ENCODE measurements around the gene CHCHD6. TPM values are rescaled to one million over a fixed set of nuclear protein-coding genes. Genes with fewer than 3 reads are reported as not detected.

CHCHD6 gene
- total and polyA plus RNA-seq, 2 donors (not counting 3 experiments of a cell fraction or from before 2014, with no cell fraction given): 8.4 to 10.1 TPM

- Histone ChIP-seq H3K9me1 (replicated peaks; ENCODE audit: control insufficient read depth, extremely low read depth, insufficient read depth, low read length) (no peaks in the 10 kb centered on the region), H3K4me1 (ENCODE audit: control insufficient read depth, extremely low read depth, insufficient read depth, low read length) (no peaks in the 10 kb centered on the region), H3K27me3 (ENCODE audit: control insufficient read depth in 2 of 2, insufficient read depth in 2 of 2, low read length in 2 of 2) (no peaks in the 10 kb centered on the region), H3K79me2 (ENCODE audit: control insufficient read depth, insufficient read depth, low read length) (no peaks in the 10 kb centered on the region), H3K4me3 (replicated peaks in 1 of 3; ENCODE audit: insufficient read depth in 1 of 3, low read depth in 1 of 3, low read length in 3 of 3) (no peak overlapping the region), H3K36me3 (ENCODE audit: control insufficient read depth in 2 of 2, extremely low read depth in 1 of 2, insufficient read depth in 2 of 2, low read length in 2 of 2) (no peaks in the 10 kb centered on the region), H2AFZ (ENCODE audit: low read depth, low read length) (no peak overlapping the region), H3K9me3 (replicated peaks; ENCODE audit: control insufficient read depth, insufficient read depth, low read length) (no peaks in the 10 kb centered on the region), H3K4me2 (ENCODE audit: insufficient read depth, low read length) (no peak overlapping the region), H4K20me1 (replicated peaks; ENCODE audit: control insufficient read depth, extremely low read depth, insufficient read depth, low read length) (no peaks in the 10 kb centered on the region), H3K27ac (ENCODE audit: insufficient read depth, low read depth, low read length) (no peak overlapping the region), H3K9ac (replicated peaks; ENCODE audit: extremely low read depth, insufficient read depth, low read length) (no peak overlapping the region)
- BruUV-seq (replicated peaks): no TSS peak
- ChIA-PET POLR2A (no interaction called here), CTCF (interaction anchor here (0.8 to 1.0 kb wide), 4 partner anchors 16 to 51 kb away, joined by 3 read pairs; no protein-coding TSS in a partner anchor)
- dilution Hi-C loops (cut with MboI; ENCODE audit: extremely low pct_ligation_motif_present, low sequenced_read_pairs): no loop called here
- DNase-seq (ENCODE audit: low read depth, low spot score): no peak
- intact Hi-C loops (cut with micrococcal nuclease): no loop called here
- TF ChIP-seq POLR2A (IDR thresholded peaks at IDR 0.05; ENCODE audit: low read depth, low read length): no peak
- no peak for TF ChIP-seq POLR2AphosphoS5 (IDR thresholded peaks at IDR 0.05; ENCODE audit: insufficient read depth, low read depth, low read length)
- no peak for TF ChIP-seq GATA2 (IDR thresholded peaks at IDR 0.05; ENCODE audit: insufficient read depth, insufficient read length, low read depth, low read length)
- no peak for FAIRE-seq
Measured at GRCh38 chr3:126834596-126835471, 130.8 kb downstream of the CHCHD6 start.

- H3K4me2 ChIP-seq (ENCODE audit: insufficient read depth, low read length): no peak overlapping the region
- H3K9ac ChIP-seq (replicated peaks; ENCODE audit: extremely low read depth, insufficient read depth, low read length): no peak overlapping the region
- H3K4me3 ChIP-seq (replicated peaks in 1 of 3; ENCODE audit: insufficient read depth in 1 of 3, low read depth in 1 of 3, low read length in 3 of 3): no peak overlapping the region
- no peaks in the 10 kb centered on the region for H3K9me3 ChIP-seq (replicated peaks; ENCODE audit: control insufficient read depth, insufficient read depth, low read length)
- H3K36me3 ChIP-seq (ENCODE audit: control insufficient read depth in 2 of 2, extremely low read depth in 1 of 2, insufficient read depth in 2 of 2, low read length in 2 of 2): no peaks in the 10 kb centered on the region
- dilution Hi-C loops (cut with MboI; ENCODE audit: extremely low pct_ligation_motif_present, low sequenced_read_pairs) (no loop called here), intact Hi-C loops (cut with micrococcal nuclease) (no loop called here)
- H2AFZ ChIP-seq (ENCODE audit: low read depth, low read length): no peak overlapping the region
- no peak for FAIRE-seq
- no peak for DNase-seq (ENCODE audit: low read depth, low spot score)
- no peak for TF ChIP-seq POLR2A (IDR thresholded peaks at IDR 0.05; ENCODE audit: low read depth, low read length)
- no peak for TF ChIP-seq CTCF (IDR thresholded peaks at IDR 0.05; ENCODE audit: extremely low read depth in 1 of 2, insufficient read depth in 1 of 2, low read depth in 1 of 2, low read length in 2 of 2)
- no peak for TF ChIP-seq GATA2 (IDR thresholded peaks at IDR 0.05; ENCODE audit: insufficient read depth, insufficient read length, low read depth, low read length)
- TF ChIP-seq JUN (IDR thresholded peaks at IDR 0.05; ENCODE audit: borderline replicate concordance, insufficient read depth, insufficient read length, low read depth): no peak
- TF ChIP-seq EZH2 (IDR thresholded peaks at IDR 0.05; ENCODE audit: borderline replicate concordance, low read depth, low read length, severe bottlenecking): no peak
- no peak for TF ChIP-seq POLR2AphosphoS5 (IDR thresholded peaks at IDR 0.05; ENCODE audit: insufficient read depth, low read depth, low read length)
- no peak for TF ChIP-seq MAX (IDR thresholded peaks at IDR 0.05; ENCODE audit: insufficient read depth, insufficient read length)
- no peak overlapping the region for H3K27ac ChIP-seq (ENCODE audit: insufficient read depth, low read depth, low read length)
- no TSS peak for BruUV-seq (replicated peaks)
- H3K27me3 ChIP-seq (ENCODE audit: control insufficient read depth in 2 of 2, insufficient read depth in 2 of 2, low read length in 2 of 2): no peaks in the 10 kb centered on the region
- CTCF ChIA-PET: interaction anchor here (0.8 to 1.0 kb wide), 3 partner anchors 15 to 24 kb away, joined by 3 read pairs; no protein-coding TSS in a partner anchor
- POLR2A ChIA-PET: no interaction called here
- no peaks in the 10 kb centered on the region for H3K4me1 ChIP-seq (ENCODE audit: control insufficient read depth, extremely low read depth, insufficient read depth, low read length)
- H3K9me1 ChIP-seq (replicated peaks; ENCODE audit: control insufficient read depth, extremely low read depth, insufficient read depth, low read length): no peaks in the 10 kb centered on the region
- H3K79me2 ChIP-seq (ENCODE audit: control insufficient read depth, insufficient read depth, low read length): no peaks in the 10 kb centered on the region
- no peaks in the 10 kb centered on the region for H4K20me1 ChIP-seq (replicated peaks; ENCODE audit: control insufficient read depth, extremely low read depth, insufficient read depth, low read length)
Measured at GRCh38 chr3:126835472-126836219, 131.6 kb downstream of the CHCHD6 start.

Measured in endothelial cell of umbilical vein (primary cell).